Smooth muscle cell (in vitro differentiated cells): Measurements from ENCODE around the gene CDK5. TPM values are rescaled to one million over a fixed set of nuclear protein-coding genes. Genes with fewer than 3 reads are reported as not detected.

Experiments used
- DNase-seq: peaks from one replicate; lab custom pipeline; 2025; ENCODE audit not compliant: unreplicated experiment; lab: John Stamatoyannopoulos, UW
- H2AFZ ChIP-seq: fragments of 200-600 bp; sonication (generic); 2 replicates; pipeline ENCODE4 v1.6.0; 2016; ENCODE audit warnings: antibody characterized with exemption, low read depth, mild to moderate bottlenecking
- H3F3A ChIP-seq: fragments of 200-600 bp; sonication (generic); 2 replicates; pipeline ENCODE4 v1.6.0; 2017; ENCODE audit warnings: antibody characterized with exemption, low read depth
- H3K27ac ChIP-seq: fragments of 200-600 bp; sonication (generic); 2 replicates; pipeline ENCODE4 v1.5.1; 2016; ENCODE audit warnings: low read depth, mild to moderate bottlenecking
- H3K27me3 ChIP-seq: fragments of 200-600 bp; sonication (generic); 2 replicates; pipeline ENCODE4 v1.6.1; 2016; ENCODE audit warnings: low read depth, mild to moderate bottlenecking
- H3K36me3 ChIP-seq: fragments of 200-600 bp; sonication (generic); 2 replicates; pipeline ENCODE4 v1.5.1; 2016; ENCODE audit warnings: low read depth
- H3K4me1 ChIP-seq: fragments of 200-600 bp; sonication (generic); 2 replicates; pipeline ENCODE4 v1.5.1; 2016; ENCODE audit warnings: low read depth
- H3K4me2 ChIP-seq: fragments of 200-600 bp; sonication (generic); 2 replicates; pipeline ENCODE4 v1.6.0; 2016; ENCODE audit warnings: mild to moderate bottlenecking
- H3K4me3 ChIP-seq: fragments of 200-600 bp; sonication (generic); 2 replicates; pipeline ENCODE4 v1.5.1; 2016; ENCODE audit warnings: mild to moderate bottlenecking
- H3K79me2 ChIP-seq: fragments of 200-600 bp; sonication (generic); 2 replicates; pipeline ENCODE4 v1.6.0; 2016; ENCODE audit warnings: low read depth, mild to moderate bottlenecking
- H3K9ac ChIP-seq: fragments of 200-600 bp; sonication (generic); 2 replicates; pipeline ENCODE4 v1.6.0; 2016; ENCODE audit warnings: low read depth
- H3K9me3 ChIP-seq: fragments of 200-600 bp; sonication (generic); replicated peaks from 2 replicates; pipeline ENCODE4 v1.5.1; 2016; ENCODE audit warnings: low read depth
- H4K20me1 ChIP-seq: fragments of 200-600 bp; sonication (generic); 2 replicates; pipeline ENCODE4 v1.6.0; 2016; ENCODE audit warnings: low read depth
- CTCF ChIP-seq: fragments of 200-600 bp; sonication (generic); IDR thresholded peaks from 2 replicates; pipeline ENCODE4 v1.5.1; 2017; ENCODE audit warnings: borderline replicate concordance, mild to moderate bottlenecking, antibody characterized with exemption; ENCODE audit not compliant: insufficient read depth, poor library complexity, severe bottlenecking
- WGBS: methylation state at CpG from one replicate; pipeline ENCODE4 v1.1.7; 2016; ENCODE audit warnings: low lambda C conversion rate; 5-methylcytosine and 5-hydroxymethylcytosine counted together
- polyA plus RNA-seq: library from polyadenylated mRNA; unstranded; fragments of >200 nt; fragmentation: Nextera tagmentation; extraction: Ambion mirVana; gene quantifications from 2 replicates; pipeline ENCODE4 v1.2.1, GENCODE V29; 2016
- total RNA-seq: library from RNA; depleted of rRNA; stranded (reverse); fragments of >200 nt; gene quantifications from 2 replicates; pipeline ENCODE4 v1.2.3, GENCODE V29; 2014

The CDK5 gene
- total and polyA plus RNA-seq, 2 experiments from 2014 or later: 22.1 to 36.4 TPM

GRCh38 chr7:151064454-151064853 is 6.8 kb upstream of the CDK5 start:
- TF ChIP-seq CTCF: no peak
- no peak overlapping the region for H3K4me2 ChIP-seq
- no peaks in the 10 kb centered on the region for H3K36me3 ChIP-seq
- no peak overlapping the region for H2AFZ ChIP-seq
- 94% methylated on average over 18 of the region's 18 CpGs for WGBS
- no peaks in the 10 kb centered on the region for H3K9me3 ChIP-seq
- no peak overlapping the region for H3K4me3 ChIP-seq
- no peak for DNase-seq
- peaks cover 10% of the 10 kb centered on the region for H3F3A ChIP-seq
- H3K27me3 ChIP-seq: no peaks in the 10 kb centered on the region
- H4K20me1 ChIP-seq: peaks cover 87% of the 10 kb centered on the region
- peaks cover 21% of the 10 kb centered on the region for H3K79me2 ChIP-seq
- peaks cover 25% of the 10 kb centered on the region for H3K4me1 ChIP-seq
- no peak overlapping the region for H3K9ac ChIP-seq
- H3K27ac ChIP-seq: no peak overlapping the region

- peak overlapping the region; percentile 46 for H3K4me3 ChIP-seq
- no peak for TF ChIP-seq CTCF
- H3K79me2 ChIP-seq: peaks cover 21% of the 10 kb centered on the region
- no peaks in the 10 kb centered on the region for H3K27me3 ChIP-seq
- no peaks in the 10 kb centered on the region for H3K9me3 ChIP-seq
- peak overlapping the region; percentile 94 for H3K4me2 ChIP-seq
- 12% methylated on average over 11 of the region's 11 CpGs for WGBS
- peak overlapping the region; percentile 95 for H3K27ac ChIP-seq
- peaks cover 10% of the 10 kb centered on the region for H3F3A ChIP-seq
- peaks cover 28% of the 10 kb centered on the region for H3K4me1 ChIP-seq
- no peak overlapping the region for H3K9ac ChIP-seq
- no peak overlapping the region for H2AFZ ChIP-seq
- no peak for DNase-seq
- no peaks in the 10 kb centered on the region for H3K36me3 ChIP-seq
- H4K20me1 ChIP-seq: peaks cover 80% of the 10 kb centered on the region
These were observed 5.5 kb upstream of the CDK5 start for GRCh38 chr7:151063212-151063561.

- H3K4me3 ChIP-seq: peak overlapping the region; percentile 46
- TF ChIP-seq CTCF: no peak
- H3F3A ChIP-seq: peaks cover 10% of the 10 kb centered on the region
- H3K36me3 ChIP-seq: no peaks in the 10 kb centered on the region
- WGBS: 6% methylated on average over 43 of the region's 43 CpGs
- H3K27ac ChIP-seq: peak overlapping the region; percentile 95
- H3K27me3 ChIP-seq: no peaks in the 10 kb centered on the region
- peak overlapping the region; percentile 68 for H3K9ac ChIP-seq
- H2AFZ ChIP-seq: no peak overlapping the region
- peaks cover 74% of the 10 kb centered on the region for H4K20me1 ChIP-seq
- peak overlapping the region; percentile 94 for H3K4me2 ChIP-seq
- peak; percentile 56 for DNase-seq
- no peaks in the 10 kb centered on the region for H3K9me3 ChIP-seq
- H3K79me2 ChIP-seq: peaks cover 21% of the 10 kb centered on the region
- peaks cover 28% of the 10 kb centered on the region for H3K4me1 ChIP-seq
These were observed 4.9 kb upstream of the CDK5 start for GRCh38 chr7:151062399-151063211.

- peaks cover 68% of the 10 kb centered on the region for H4K20me1 ChIP-seq
- H3K27me3 ChIP-seq: no peaks in the 10 kb centered on the region
- H3K4me2 ChIP-seq: peak overlapping the region; percentile 94
- H3K79me2 ChIP-seq: peaks cover 21% of the 10 kb centered on the region
- H3K36me3 ChIP-seq: no peaks in the 10 kb centered on the region
- H3K4me3 ChIP-seq: no peak overlapping the region
- peaks cover 10% of the 10 kb centered on the region for H3F3A ChIP-seq
- H3K27ac ChIP-seq: peak overlapping the region; percentile 95
- H3K4me1 ChIP-seq: peaks cover 32% of the 10 kb centered on the region
- H2AFZ ChIP-seq: no peak overlapping the region
- DNase-seq: no peak
- H3K9me3 ChIP-seq: no peaks in the 10 kb centered on the region
- WGBS: 22% methylated on average over 10 of the region's 11 CpGs
- H3K9ac ChIP-seq: no peak overlapping the region
- TF ChIP-seq CTCF: no peak
These were observed 4.4 kb upstream of the CDK5 start for GRCh38 chr7:151062111-151062398.
